ENCODE results near the gene ZBTB16.

ZBTB16 gene

GRCh38 chr11:114157476-114158050 lies 98.1 kb downstream of the ZBTB16 start:
- no peak for DNase-seq

GRCh38 chr11:114158421-114158820 lies 98.9 kb downstream of the ZBTB16 start:
- DNase-seq: no peak

- DNase-seq: no peak
These were observed 99.4 kb downstream of the ZBTB16 start for GRCh38 chr11:114158886-114159285.

- no peak for DNase-seq
These were observed 99.8 kb downstream of the ZBTB16 start for GRCh38 chr11:114159320-114159719.

GRCh38 chr11:114159802-114160632 lies 100.5 kb downstream of the ZBTB16 start:
- DNase-seq: peak; percentile 96

- DNase-seq: no peak
These were observed 101.4 kb downstream of the ZBTB16 start for GRCh38 chr11:114160894-114161293.

GRCh38 chr11:114161486-114162250 lies 102.2 kb downstream of the ZBTB16 start:
- no peak for DNase-seq

GRCh38 chr11:114162719-114163123 lies 103.2 kb downstream of the ZBTB16 start:
- DNase-seq: no peak

- DNase-seq: no peak
These were observed 103.7 kb downstream of the ZBTB16 start for GRCh38 chr11:114163229-114163631.

- peak; percentile 69 for DNase-seq
These were observed 104.4 kb downstream of the ZBTB16 start for GRCh38 chr11:114163830-114164401.

GRCh38 chr11:114164546-114164945 lies 105.0 kb downstream of the ZBTB16 start:
- no peak for DNase-seq

- DNase-seq: no peak
These were observed 106.1 kb downstream of the ZBTB16 start for GRCh38 chr11:114165326-114166230.

- DNase-seq: no peak
These were observed 106.9 kb downstream of the ZBTB16 start for GRCh38 chr11:114166362-114166761.

GRCh38 chr11:114166897-114167323 lies 107.4 kb downstream of the ZBTB16 start:
- DNase-seq: peak; percentile 92

GRCh38 chr11:114167355-114167754 lies 107.8 kb downstream of the ZBTB16 start:
- no peak for DNase-seq

GRCh38 chr11:114167771-114168448 lies 108.4 kb downstream of the ZBTB16 start:
- DNase-seq: no peak

- DNase-seq: no peak
These were observed 109.2 kb downstream of the ZBTB16 start for GRCh38 chr11:114168691-114169090.

GRCh38 chr11:114169321-114169749 lies 109.8 kb downstream of the ZBTB16 start:
- peak; percentile 27 for DNase-seq

GRCh38 chr11:114169821-114170220 lies 110.3 kb downstream of the ZBTB16 start:
- DNase-seq: no peak

GRCh38 chr11:114170226-114170625 lies 110.7 kb downstream of the ZBTB16 start:
- DNase-seq: no peak

- DNase-seq: no peak
These were observed 111.9 kb downstream of the ZBTB16 start for GRCh38 chr11:114171257-114172054.

All from MV-4-11 (cell line).